Stimulated activated CD4-positive, alpha-beta T cell treated with anti-CD3 and anti-CD28 coated beads, Interleukin-12 subunit alpha, Interleukin-12 subunit beta, amount 100 ng/mL, for 24 hours (primary cell): ENCODE results near the gene SLC20A1.

Experiments
- DNase-seq, 2 experiments: peaks; one replicate each; pipeline ENCODE4 v3.0.0-alpha.2; 2020; ENCODE audit warnings: low read depth in 2 of 2

The SLC20A1 gene

DNA sequence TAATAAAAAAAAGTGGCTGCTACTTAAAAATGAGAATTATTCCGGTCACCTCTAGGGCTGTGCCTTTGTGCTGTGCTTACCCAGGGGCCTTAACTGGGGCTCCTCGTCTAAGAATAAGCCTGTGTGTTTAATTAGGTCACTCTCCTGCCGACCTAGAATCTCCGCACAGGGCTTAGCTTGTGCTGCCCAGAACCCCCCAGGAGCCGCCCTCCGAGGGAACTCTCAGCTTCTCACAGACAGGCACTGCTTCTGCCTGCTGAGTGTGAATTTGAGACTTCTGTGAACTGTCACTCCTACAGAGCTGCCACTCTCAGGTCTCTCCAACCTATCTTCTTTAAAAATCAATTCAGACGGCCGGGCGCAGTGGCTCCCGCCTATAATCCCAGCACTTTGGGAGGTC lies 63.2 kb downstream of the SLC20A1 start:
- no peak for DNase-seq

DNA sequence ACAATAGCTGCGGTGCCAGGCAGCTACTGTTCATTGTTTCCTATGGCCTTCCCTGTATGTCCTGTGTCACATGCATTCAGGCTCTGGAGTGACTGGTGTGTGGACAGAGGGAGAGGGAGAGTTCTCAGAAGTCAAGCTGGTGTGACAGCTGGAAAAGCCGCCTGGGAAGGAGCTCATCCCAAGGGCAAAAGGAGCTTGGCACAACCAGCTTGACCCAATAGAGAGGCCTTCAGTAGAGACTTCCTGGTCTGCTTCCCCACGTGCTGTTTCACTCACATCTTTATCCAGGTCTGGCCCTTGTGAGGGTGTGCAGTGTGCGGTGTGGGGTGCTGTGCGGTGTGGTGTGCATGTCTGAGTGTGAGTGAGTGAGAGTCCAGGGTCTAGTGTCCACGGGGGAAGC lies 64.0 kb downstream of the SLC20A1 start:
- no peak for DNase-seq

DNA sequence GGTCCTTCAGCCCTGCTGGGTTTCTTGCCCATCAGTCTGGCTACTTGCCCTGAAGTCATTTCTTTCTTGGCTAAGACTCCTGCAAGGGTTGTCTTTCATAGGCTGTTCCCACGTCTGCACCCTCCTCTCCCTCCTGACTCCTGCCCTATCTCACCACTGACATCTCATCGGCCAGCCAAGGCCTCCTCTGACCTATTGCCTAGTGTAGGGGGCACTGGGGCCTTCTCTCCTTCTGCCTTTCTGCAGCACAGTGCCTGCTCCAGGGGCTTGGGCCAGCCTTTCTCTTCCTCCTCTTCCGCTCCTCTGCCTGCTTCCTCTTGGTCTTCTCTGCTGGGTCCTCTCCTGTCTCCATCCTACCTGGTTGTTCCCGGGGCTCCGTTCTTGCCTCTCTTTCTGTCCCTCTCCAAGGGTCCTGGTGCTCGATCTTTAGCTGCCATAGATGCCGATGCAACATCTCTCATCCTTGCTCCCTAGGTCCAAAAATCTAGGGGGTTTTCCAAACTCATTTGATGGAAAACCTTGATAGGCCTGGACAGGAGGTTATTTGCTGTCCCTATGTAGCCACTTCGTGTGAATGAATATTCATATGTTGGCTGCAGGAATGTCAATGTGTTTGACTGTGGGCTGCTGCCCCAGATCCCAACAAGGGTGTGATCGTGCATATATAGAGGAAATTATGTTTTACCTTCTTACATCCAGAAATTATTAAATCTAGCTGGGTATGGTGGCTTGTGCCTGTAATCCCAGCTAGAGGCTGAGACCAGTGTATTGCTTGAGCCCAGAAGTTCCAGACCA lies 65.4 kb downstream of the SLC20A1 start:
- DNase-seq, result no peak

DNA sequence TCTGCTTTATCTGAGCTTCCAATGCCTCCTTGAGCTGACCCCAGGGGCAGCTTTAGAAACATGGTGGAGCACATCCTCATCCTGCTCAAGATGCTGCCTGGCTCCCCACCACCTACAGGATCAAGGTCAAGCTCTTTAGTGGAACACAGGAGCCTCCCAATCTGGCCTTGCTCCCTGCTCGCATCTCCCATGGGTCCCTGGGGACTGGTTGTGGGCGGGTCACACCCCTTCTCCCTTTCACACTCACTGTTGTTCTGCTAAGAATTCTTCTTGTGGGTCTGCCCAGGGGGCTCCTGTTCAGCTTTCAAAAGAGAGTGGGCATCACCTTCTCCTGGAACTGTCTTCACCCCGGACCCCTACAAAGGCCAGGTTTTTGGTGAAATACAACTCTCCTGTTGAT lies 66.7 kb downstream of the SLC20A1 start:
- DNase-seq, result no peak

DNA sequence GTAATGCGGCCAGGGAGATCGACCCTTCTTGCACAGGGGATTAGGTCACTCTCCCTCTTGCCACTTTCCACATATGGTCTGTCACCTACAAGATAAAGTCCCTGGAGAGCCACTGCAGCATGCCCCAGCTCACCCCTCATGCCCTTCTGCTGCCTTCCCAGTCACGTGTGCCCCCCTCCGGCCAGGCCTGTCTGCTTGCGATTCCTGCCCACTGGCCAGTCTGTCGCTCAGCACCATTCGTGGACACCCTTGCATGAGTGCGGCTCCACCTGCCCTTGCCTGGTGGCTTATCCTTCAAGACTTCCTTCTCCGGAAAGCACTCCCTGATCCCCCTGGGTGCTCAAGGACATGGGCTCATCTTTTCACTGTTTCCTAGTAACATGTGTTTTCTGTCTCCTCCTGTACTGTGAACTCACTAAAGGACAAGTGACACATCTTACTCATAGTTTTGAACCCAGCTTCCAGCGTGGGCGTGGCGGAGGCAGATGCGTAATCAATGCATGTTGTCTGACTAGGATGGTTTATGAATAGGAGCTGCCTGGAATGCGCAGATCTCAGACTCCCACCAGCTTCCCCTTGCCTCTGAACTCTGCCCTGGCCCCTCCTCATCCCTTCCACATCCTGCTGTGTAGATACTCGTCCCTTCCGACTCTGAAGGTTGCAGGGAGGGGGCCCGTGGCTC lies 67.3 kb downstream of the SLC20A1 start:
- peak; percentile 24 to 32 for DNase-seq
